ENCODE results near the gene PPM1A.

PPM1A gene

GRCh38 chr14:60226298-60226697 lies 22.7 kb upstream of the PPM1A start:
- DNase-seq (ENCODE audit: low read depth in 2 of 3, low spot score in 2 of 3), result no peak

- DNase-seq (ENCODE audit: low read depth in 2 of 3, low spot score in 2 of 3), result no peak
Observed at GRCh38 chr14:60227291-60227690, 21.7 kb upstream of the PPM1A start.

GRCh38 chr14:60229614-60230013 lies 19.4 kb upstream of the PPM1A start:
- DNase-seq (ENCODE audit: low read depth in 2 of 3, low spot score in 2 of 3), result no peak

GRCh38 chr14:60232185-60232584 lies 16.8 kb upstream of the PPM1A start:
- no peak for DNase-seq (ENCODE audit: low read depth in 2 of 3, low spot score in 2 of 3)

GRCh38 chr14:60233251-60233650 lies 15.8 kb upstream of the PPM1A start:
- DNase-seq (ENCODE audit: low read depth in 2 of 3, low spot score in 2 of 3), result no peak

- no peak for DNase-seq (ENCODE audit: low read depth in 2 of 3, low spot score in 2 of 3)
Observed at GRCh38 chr14:60233891-60234290, 15.1 kb upstream of the PPM1A start.

- DNase-seq (ENCODE audit: low read depth in 2 of 3, low spot score in 2 of 3), result no peak
Observed at GRCh38 chr14:60235440-60235839, 13.6 kb upstream of the PPM1A start.

- DNase-seq (ENCODE audit: low read depth in 2 of 3, low spot score in 2 of 3), result no peak
Observed at GRCh38 chr14:60238955-60239354, 10.1 kb upstream of the PPM1A start.

GRCh38 chr14:60240139-60240856 lies 8.7 kb upstream of the PPM1A start:
- DNase-seq (ENCODE audit: low read depth in 2 of 3, low spot score in 2 of 3), result no peak

- DNase-seq (ENCODE audit: low read depth in 2 of 3, low spot score in 2 of 3), result no peak
Observed at GRCh38 chr14:60241091-60241490, 7.9 kb upstream of the PPM1A start.

- no peak for DNase-seq (ENCODE audit: low read depth in 2 of 3, low spot score in 2 of 3)
Observed at GRCh38 chr14:60242429-60242828, 6.6 kb upstream of the PPM1A start.

GRCh38 chr14:60245380-60246177 lies 3.4 kb upstream of the PPM1A start:
- no peak for DNase-seq (ENCODE audit: low read depth in 2 of 3, low spot score in 2 of 3)

GRCh38 chr14:60247994-60248696 lies 876 bp upstream of the PPM1A start:
- DNase-seq (ENCODE audit: low read depth in 2 of 3, low spot score in 2 of 3), result peak; percentile 35 to 60 (median 51)

GRCh38 chr14:60249321-60250256 lies 568 bp downstream of the PPM1A start:
- peak; percentile 12 to 45 (median 18) for DNase-seq (ENCODE audit: low read depth in 2 of 3, low spot score in 2 of 3)

GRCh38 chr14:60250257-60251035 lies 1.4 kb downstream of the PPM1A start:
- DNase-seq (ENCODE audit: low read depth in 2 of 3, low spot score in 2 of 3), result no peak

GRCh38 chr14:60251877-60252276 lies 2.9 kb downstream of the PPM1A start:
- no peak for DNase-seq (ENCODE audit: low read depth in 2 of 3, low spot score in 2 of 3)

GRCh38 chr14:60252630-60253029 lies 3.6 kb downstream of the PPM1A start:
- DNase-seq (ENCODE audit: low read depth in 2 of 3, low spot score in 2 of 3), result no peak

GRCh38 chr14:60253649-60254048 lies 4.6 kb downstream of the PPM1A start:
- no peak for DNase-seq (ENCODE audit: low read depth in 2 of 3, low spot score in 2 of 3)

- DNase-seq (ENCODE audit: low read depth in 2 of 3, low spot score in 2 of 3), result no peak
Observed at GRCh38 chr14:60254176-60254575, 5.2 kb downstream of the PPM1A start.

- no peak for DNase-seq (ENCODE audit: low read depth in 2 of 3, low spot score in 2 of 3)
Observed at GRCh38 chr14:60257865-60258264, 8.8 kb downstream of the PPM1A start.
